ENCODE results near the gene STAM2. TPM values are rescaled to one million over a fixed set of nuclear protein-coding genes. Genes with fewer than 3 reads are reported as not detected.
A peak's percentile ranks its signal among the peaks of the same experiment; 100 is the strongest.

STAM2 gene
- total RNA-seq, 1 experiment from 2014 or later, result 21.0 TPM

DNA sequence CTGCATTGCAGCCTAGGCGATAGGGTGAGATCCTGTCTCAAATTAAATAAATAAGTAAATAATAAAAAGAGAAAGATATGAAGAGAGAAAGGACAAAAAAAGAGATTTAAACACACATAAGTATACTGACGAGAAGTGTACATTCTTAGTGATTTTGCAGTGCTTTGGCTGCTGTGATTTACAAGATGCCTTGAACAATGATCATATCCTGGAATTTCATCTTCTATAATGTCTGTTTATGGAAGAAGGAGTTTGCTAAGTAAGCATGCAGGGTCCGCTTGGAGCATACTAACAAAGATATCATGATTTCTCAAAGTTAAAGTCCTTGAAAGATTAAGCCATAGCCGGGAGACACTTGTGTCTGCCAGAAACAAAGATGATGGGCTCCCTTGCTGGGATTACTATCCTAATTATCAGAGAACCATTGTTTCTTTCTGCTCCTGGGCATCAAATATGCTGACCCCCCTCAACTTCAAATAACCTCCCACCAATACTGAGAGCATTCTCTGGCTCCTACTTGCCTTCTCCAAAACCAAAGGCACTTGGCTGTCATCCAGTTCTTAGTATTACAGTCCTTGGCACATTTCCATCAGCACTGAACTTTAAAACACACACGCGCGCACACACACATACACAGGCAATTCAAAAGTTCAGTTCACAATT lies 47.5 kb upstream of the STAM2 start:
- no peaks in the 10 kb centered on the region for H3K27me3 ChIP-seq (ENCODE audit: low read length)
- no peak for ATAC-seq
- H3K4me2 ChIP-seq (ENCODE audit: low read length), result no peak overlapping the region
- TF ChIP-seq EZH2phosphoT487 (IDR thresholded peaks at IDR 0.05; ENCODE audit: borderline replicate concordance, low read length) (no peak), EZH2 (IDR thresholded peaks at IDR 0.05; ENCODE audit: low read length, unreplicated experiment) (no peak)
- TF ChIP-seq, protein P1, sequence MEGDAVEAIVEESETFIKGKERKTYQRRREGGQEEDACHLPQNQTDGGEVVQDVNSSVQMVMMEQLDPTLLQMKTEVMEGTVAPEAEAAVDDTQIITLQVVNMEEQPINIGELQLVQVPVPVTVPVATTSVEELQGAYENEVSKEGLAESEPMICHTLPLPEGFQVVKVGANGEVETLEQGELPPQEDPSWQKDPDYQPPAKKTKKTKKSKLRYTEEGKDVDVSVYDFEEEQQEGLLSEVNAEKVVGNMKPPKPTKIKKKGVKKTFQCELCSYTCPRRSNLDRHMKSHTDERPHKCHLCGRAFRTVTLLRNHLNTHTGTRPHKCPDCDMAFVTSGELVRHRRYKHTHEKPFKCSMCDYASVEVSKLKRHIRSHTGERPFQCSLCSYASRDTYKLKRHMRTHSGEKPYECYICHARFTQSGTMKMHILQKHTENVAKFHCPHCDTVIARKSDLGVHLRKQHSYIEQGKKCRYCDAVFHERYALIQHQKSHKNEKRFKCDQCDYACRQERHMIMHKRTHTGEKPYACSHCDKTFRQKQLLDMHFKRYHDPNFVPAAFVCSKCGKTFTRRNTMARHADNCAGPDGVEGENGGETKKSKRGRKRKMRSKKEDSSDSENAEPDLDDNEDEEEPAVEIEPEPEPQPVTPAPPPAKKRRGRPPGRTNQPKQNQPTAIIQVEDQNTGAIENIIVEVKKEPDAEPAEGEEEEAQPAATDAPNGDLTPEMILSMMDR (conservative IDR thresholded peaks at IDR 0.05; ENCODE audit: low read depth, low read length), result no peak
- no peak overlapping the region for H3K4me3 ChIP-seq (ENCODE audit: low read length)
- H3K9ac ChIP-seq (ENCODE audit: low read length), result no peak overlapping the region
- DNase-seq, result peak; percentile 77
- no peaks in the 10 kb centered on the region for H4K20me1 ChIP-seq (ENCODE audit: low read length)
- H3K4me1 ChIP-seq (ENCODE audit: insufficient read depth, low read length), result peaks cover 16% of the 10 kb centered on the region; the same call in 1 of the 2 replicates
- CTCF ChIA-PET, result no interaction called here
- no peaks in the 10 kb centered on the region for H3K79me2 ChIP-seq (ENCODE audit: low read length)
- no peaks in the 10 kb centered on the region for H3K9me2 ChIP-seq (replicated peaks; ENCODE audit: low read length)
- intact Hi-C loops (cut with micrococcal nuclease), result no loop called here
- no peak overlapping the region for H2AFZ ChIP-seq (ENCODE audit: low read length)
- H3K27ac ChIP-seq (ENCODE audit: low read length), result no peak overlapping the region
- H3F3A ChIP-seq (ENCODE audit: low read length, unreplicated experiment), result no peaks in the 10 kb centered on the region
- POLR2A ChIA-PET (ENCODE audit: unreplicated experiment), result no interaction called here
- no peaks in the 10 kb centered on the region for H3K36me3 ChIP-seq (ENCODE audit: low read depth, low read length)
- H3K9me3 ChIP-seq (ENCODE audit: low read length), result no peaks in the 10 kb centered on the region
- no TSS peak for BruUV-seq (replicated peaks)

GRCh38 chr2:152221839-152222238 lies 46.3 kb upstream of the STAM2 start:
- POLR2A ChIA-PET (ENCODE audit: unreplicated experiment), result no interaction called here
- Histone ChIP-seq H2AFZ (ENCODE audit: low read length) (no peak overlapping the region), H3K27ac (ENCODE audit: low read length) (no peak overlapping the region), H3K4me2 (ENCODE audit: low read length) (no peak overlapping the region), H3K9me3 (ENCODE audit: low read length) (no peaks in the 10 kb centered on the region), H3F3A (ENCODE audit: low read length, unreplicated experiment) (no peaks in the 10 kb centered on the region), H3K36me3 (ENCODE audit: low read depth, low read length) (no peaks in the 10 kb centered on the region), H3K27me3 (ENCODE audit: low read length) (no peaks in the 10 kb centered on the region), H3K79me2 (ENCODE audit: low read length) (no peaks in the 10 kb centered on the region), H3K4me1 (ENCODE audit: insufficient read depth, low read length) (peaks cover 16% of the 10 kb centered on the region; the same call in 1 of the 2 replicates), H3K9ac (ENCODE audit: low read length) (no peak overlapping the region), H3K9me2 (replicated peaks; ENCODE audit: low read length) (no peaks in the 10 kb centered on the region), H4K20me1 (ENCODE audit: low read length) (no peaks in the 10 kb centered on the region), H3K4me3 (ENCODE audit: low read length) (no peak overlapping the region)
- intact Hi-C loops (cut with micrococcal nuclease), result no loop called here
- TF ChIP-seq, protein P1 (conservative IDR thresholded peaks at IDR 0.05; ENCODE audit: low read depth, low read length), result no peak
- TF ChIP-seq EZH2 (IDR thresholded peaks at IDR 0.05; ENCODE audit: low read length, unreplicated experiment), result no peak
- TF ChIP-seq EZH2phosphoT487 (IDR thresholded peaks at IDR 0.05; ENCODE audit: borderline replicate concordance, low read length), result no peak
- no peak for ATAC-seq
- CTCF ChIA-PET, result no interaction called here
- BruUV-seq (replicated peaks), result no TSS peak
- no peak for DNase-seq

GRCh38 chr2:152219077-152219828 lies 43.7 kb upstream of the STAM2 start:
- H4K20me1 ChIP-seq (ENCODE audit: low read length), result no peaks in the 10 kb centered on the region
- ATAC-seq (no peak), DNase-seq (no peak)
- POLR2A ChIA-PET (ENCODE audit: unreplicated experiment), result no interaction called here
- BruUV-seq (replicated peaks), result no TSS peak
- H3F3A ChIP-seq (ENCODE audit: low read length, unreplicated experiment), result no peaks in the 10 kb centered on the region
- TF ChIP-seq, protein P1 (conservative IDR thresholded peaks at IDR 0.05; ENCODE audit: low read depth, low read length), result no peak
- TF ChIP-seq EZH2 (IDR thresholded peaks at IDR 0.05; ENCODE audit: low read length, unreplicated experiment) (no peak), EZH2phosphoT487 (IDR thresholded peaks at IDR 0.05; ENCODE audit: borderline replicate concordance, low read length) (no peak)
- intact Hi-C loops (cut with micrococcal nuclease), result no loop called here
- CTCF ChIA-PET, result no interaction called here
- H3K9me3 ChIP-seq (ENCODE audit: low read length), result no peaks in the 10 kb centered on the region
- no peak overlapping the region for H2AFZ ChIP-seq (ENCODE audit: low read length)
- H3K79me2 ChIP-seq (ENCODE audit: low read length), result no peaks in the 10 kb centered on the region
- H3K9me2 ChIP-seq (replicated peaks; ENCODE audit: low read length), result no peaks in the 10 kb centered on the region
- H3K4me3 ChIP-seq (ENCODE audit: low read length), result no peak overlapping the region
- peaks cover 16% of the 10 kb centered on the region; the same call in 1 of the 2 replicates for H3K4me1 ChIP-seq (ENCODE audit: insufficient read depth, low read length)
- no peak overlapping the region for H3K9ac ChIP-seq (ENCODE audit: low read length)
- no peaks in the 10 kb centered on the region for H3K27me3 ChIP-seq (ENCODE audit: low read length)
- H3K36me3 ChIP-seq (ENCODE audit: low read depth, low read length), result no peaks in the 10 kb centered on the region
- no peak overlapping the region for H3K4me2 ChIP-seq (ENCODE audit: low read length)
- no peak overlapping the region for H3K27ac ChIP-seq (ENCODE audit: low read length)
